GM18868 (cell line): Measurements from ENCODE around the gene SMARCD3.
A peak's percentile ranks its signal among the peaks of the same experiment; 100 is the strongest.

Experiments
- ATAC-seq: cut with Tn5 transposase; IDR thresholded peaks from one replicate; pipeline ENCODE4 v1.9.1; 2021; ENCODE audit warnings: mild to moderate bottlenecking, moderate library complexity; ENCODE audit not compliant: unreplicated experiment

Gene SMARCD3

DNA sequence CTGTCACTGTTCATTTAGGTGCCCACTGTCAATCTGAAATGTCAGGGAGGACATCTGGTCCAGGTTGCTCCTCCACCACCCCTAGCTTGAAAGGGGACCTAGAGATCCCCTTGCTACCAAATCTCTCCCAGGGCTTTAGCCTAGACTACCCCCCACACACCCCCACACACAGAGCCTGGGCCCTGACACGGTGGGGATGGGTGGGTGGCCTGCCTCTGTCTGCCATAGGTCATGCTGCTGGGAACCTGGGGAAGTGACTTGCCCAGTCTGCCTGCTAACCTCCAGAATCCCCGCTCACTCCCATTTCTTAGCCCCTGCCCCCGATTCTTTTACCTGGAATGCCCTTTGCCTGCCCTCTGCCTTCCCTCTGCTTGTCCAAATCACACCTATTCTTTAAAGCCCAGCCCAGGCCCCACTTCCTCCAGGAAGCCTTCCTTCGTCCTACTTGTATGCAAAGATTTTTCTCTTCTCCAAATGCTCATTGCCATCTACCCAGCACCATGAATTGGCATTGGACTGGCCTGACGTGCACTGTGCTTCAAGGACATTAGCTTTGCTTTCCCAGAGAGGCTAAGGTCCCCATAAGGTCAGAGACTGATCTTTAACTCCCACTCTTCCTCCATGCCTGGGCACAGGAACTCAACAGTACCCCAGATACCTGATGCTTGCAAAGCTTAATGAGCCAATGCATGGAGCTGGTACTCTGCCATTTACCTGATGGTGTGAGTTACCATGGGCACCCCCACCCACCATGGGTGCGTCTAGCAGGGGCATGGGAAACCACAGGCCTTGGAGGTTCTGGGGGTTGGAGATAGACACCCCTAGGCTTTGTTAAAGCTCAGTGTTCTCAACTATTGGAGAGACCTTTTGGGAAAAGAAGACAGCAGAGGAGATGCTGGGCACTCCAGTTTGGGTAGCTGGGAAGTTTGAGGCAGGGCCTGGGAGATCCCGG is 2.0 kb upstream of the SMARCD3 start:
- no peak for ATAC-seq

DNA sequence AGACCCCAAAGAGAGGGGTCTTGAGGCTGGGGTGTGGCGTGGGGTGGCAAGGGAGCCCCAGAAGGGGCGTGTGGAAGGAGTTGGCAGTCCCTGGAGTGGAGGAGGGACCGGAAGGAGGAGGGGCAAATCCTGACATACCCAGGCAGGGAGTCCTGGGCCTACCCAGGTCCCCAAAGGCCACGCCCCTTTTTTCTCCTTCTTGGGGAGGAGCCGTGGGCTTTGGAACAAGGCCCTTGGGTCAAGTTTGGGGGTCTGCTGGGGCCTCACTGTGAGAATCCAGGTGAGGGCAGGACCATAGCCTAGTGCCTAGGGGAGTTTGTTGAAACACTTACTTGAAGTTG is 1.2 kb upstream of the SMARCD3 start:
- no peak for ATAC-seq

DNA sequence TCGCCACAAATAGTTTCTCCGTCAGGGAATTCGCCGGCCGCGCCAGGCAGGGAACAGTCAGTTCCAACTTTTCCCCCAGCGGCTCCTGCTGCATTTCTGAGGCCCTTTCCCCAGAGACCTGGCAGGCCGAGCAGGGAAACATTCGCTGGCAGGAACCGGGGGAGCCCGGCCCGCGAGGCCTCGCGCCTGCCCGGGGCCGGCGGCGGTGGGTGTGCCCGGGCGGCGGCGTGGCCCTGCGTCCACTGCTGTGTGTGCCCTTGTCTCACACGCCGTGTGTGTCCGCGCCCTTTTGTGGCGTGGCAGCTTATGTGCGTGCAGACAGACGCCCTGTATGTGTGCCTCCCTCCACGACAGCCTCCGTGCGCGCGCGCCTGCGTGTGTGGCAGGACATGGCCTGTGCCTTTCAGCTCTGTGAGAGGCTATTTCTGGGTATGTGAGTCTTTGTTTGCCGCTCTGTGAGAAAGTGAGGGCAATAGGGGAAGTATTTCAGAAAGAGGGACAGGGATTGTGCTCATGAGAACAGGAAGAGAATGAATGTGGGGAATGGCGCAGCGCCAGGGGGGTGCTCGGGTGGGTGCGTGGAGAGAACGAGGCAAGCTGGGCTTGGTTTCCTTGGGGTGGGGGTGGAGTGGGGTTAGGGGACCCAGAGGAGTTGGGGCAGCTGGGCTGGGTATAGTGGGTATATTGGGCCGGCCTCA is 689 bp upstream of the SMARCD3 start:
- no peak for ATAC-seq

DNA sequence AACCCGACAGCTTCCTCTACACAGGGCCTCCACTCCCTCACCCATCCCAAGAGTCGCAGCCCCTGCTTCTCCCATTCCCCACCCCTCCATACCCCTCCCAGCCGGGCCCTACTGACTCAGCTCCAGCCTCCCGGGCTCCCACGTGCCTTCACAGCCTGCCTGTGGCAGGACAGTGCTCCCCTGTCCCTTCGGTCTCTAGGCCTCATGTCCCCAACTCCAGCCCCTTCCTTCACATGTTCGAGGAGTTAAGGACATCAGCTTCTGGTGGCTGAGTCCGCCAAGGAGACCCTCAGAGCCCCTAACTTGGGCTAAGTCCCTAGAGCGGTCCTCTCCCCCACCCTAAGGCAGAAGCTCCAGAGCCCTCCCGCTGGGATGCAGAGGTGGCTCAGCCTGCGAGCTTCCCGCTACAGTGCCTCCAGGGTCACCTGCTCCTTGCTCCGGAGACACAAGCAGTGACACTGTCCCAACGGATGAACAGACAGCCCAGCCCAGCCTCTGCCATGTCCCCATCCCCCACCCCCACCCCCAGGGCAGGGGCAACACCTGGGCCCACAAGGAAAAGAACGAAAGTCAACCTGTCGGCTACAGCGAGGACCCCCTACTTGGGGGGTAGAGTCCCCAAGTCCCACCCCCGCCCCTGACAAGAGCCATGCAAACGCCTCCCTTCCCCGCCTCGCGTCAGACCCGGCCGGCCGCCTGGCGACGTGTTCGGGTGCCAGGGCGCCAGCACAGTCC is 716 bp downstream of the SMARCD3 start:
- ATAC-seq: no peak

DNA sequence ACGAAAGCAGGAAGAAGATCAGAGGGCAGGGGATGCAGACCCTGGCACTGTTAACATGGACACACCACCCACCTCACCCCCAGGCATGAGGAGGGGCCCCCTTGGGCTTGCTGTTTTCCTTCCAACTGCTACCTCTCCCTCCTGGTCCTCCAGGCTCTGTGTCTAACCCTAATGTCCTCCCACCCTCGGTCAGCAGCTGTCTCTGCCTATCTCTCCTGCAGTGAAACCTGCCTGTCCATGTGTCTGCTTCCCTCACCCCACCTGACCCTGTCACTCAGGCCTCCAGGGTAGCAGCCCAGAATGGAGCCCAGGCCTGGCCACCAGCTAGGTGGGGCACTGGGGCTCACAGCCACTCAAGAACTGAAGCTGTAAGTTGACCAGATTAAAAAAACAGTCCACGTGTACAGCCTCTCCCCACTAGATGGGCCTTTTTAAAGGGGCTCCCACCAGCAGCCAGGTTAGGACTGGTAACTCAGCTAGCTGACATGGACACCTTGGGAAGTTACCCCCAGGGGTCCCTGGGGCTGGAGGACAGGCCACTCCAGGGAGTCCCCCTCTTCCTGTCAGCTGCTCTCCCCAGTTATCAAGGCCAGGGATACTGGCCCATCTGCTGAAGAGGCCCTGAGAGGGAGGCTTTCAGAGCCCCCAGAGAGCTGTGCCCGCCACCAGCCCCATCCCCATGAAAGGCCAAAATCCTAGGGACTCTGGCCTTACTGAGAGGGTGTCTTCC is 1.5 kb downstream of the SMARCD3 start:
- no peak for ATAC-seq

DNA sequence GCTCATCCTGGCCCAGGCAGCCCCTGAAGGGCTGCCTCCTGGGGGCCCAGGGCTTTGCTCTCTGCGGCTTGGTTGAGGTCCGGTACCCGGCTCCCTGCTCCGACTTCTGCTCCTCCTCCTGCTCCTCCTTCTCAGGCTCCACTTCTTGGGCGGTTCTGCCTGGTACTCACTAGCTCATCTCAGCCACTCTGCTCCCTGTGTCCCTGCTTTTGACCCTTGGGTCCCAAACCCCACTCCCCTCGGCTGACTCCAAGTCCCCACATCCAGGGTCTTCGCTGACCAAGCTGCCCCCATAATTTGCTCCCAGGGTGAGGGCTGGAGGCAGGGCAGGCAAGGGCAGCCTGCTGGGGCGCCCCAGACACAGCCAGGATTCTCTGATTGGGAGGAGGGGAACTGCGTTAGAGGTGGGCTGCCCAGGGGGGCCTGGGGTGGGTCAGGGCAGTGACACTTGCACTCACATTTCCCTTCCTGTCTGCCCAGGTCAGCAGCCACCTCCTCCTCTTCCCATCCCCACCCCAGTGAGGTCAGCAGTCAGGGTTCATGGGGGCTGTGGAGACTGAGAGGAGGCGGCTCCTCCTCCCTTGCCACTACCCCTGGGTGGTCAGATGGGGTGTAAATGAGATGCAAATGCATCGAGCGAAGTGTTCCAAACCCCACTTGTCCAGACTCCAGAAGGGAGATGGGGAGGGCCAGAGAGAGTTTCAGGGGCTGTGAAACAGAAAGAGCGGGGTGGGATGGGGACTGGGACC is 2.2 kb downstream of the SMARCD3 start:
- ATAC-seq: no peak

DNA sequence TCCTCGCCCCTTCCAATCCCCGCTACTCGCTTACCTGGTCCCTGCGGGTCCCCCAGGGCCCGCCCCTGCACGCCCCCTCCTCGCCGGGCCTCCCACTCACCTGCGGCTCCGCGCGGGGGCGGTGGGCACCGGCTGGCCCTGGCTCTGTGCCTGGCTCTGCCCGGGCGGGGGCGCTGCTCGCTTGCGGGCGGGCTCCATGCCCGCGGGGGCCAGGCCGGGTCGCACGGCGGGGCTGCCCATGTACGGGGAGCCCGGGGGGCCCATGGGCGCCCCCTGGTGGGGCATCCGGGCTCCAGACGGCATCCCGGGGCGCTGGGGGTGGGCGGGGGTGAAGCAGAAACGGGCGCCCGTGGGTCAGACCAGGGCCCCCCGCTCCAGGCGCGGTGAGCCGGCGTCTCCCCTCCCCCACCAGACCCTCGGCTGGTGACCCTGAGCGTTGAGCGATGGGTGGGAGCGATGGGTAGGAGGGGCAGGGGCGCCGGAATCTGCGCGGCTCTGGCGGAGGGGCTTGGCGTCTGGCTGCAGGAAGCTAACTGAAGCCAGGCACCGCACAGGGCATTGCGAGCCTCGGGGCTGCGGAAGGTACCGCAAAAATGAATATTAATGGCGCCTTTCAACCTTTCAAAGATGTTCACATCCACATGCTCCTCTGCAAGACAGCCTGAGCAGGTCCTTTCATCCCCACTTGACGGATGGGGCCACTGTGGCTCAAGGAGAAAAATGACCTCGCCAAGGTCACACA is 3.0 kb downstream of the SMARCD3 start:
- peak; percentile 42 for ATAC-seq

DNA sequence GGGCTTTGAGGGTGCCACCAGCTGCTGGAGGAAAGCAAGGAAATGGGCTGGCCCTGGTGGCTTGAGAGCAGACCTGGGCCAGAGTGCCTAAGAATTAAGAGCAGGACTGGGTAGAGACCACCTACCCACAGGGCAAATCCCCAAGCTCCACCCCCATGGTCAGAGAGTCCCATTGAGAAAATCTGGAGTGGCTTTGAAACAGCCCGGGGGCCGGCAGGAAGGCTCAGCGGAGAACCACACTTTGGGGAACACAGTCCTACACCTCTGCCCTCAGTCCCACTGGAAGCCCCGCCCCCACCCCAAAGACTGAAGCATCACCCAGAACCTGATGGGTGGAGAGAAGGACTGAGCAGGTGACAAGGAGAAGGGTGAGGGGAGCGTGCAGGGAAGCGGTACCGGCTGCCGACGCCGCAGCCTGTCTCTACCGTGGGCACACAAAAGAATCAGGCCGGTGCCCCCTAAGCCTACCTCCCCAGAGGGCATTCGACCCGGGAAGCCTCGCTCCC is 3.6 kb downstream of the SMARCD3 start:
- no peak for ATAC-seq

DNA sequence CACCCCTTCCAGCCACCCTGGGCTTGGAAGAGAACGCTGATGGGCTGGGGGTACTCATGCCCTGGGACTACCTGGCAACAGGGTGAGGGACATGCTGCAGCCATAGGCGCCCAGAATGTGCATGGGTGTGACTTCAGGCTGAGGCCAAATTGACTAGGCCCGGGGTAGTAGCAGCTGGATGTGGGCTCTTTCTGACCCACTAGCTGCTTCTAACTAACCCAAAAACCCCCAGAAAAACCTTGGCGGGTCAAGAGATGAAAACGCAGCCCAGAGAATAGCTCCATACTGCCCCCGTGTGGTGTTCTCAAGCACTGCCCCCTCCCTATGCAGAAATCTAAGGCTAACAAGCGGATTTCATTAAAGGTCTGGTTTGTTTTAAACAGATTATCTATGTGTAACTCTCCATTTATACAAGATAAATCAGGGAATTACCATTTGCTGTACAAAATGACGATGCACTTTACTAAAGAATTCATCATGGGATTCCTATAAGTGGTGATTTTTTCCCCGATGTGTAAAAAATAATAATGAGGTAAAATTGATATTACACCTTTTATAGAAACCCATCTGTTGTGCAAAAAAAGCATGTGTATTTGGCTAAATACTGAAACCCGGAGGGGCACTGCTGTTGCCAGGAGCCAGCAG is 4.2 kb downstream of the SMARCD3 start:
- ATAC-seq: no peak

DNA sequence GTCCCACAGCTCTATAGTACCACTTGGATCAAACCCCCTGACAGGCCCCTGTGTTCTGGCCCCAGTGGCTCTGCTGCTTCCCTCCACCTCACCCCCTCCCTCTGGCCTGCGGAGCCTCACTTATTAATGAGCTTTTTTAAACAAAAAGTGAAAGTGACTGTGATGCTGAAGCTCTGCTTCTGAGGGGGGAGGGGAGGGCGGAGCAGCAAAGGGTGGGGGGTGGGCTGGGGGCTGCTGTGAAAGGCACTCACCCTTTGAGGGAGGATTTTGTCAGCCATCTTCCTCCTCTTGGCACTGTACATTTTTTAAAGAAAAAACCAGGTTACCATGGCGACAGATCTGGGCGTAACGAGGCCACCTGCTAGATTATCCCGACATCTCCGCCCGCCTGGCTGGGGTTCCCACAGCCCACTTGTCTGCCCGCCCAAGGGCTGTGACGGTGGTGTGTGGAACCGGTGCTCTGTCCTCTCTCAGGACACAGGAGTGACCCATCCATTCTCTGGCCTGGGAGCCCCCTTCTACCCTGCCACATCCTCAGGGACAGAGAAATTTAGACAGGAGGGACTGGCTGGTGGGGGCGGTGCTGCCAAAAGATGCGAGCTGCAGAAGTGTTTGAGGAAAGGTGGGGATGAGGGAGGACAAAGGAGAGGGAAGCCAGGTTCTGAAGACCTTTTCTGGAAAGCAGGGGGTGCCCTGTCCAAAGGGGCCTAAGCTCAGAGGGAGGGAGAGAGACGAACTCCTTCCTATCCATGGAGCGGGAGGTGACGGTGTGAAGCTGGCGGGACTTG is 4.9 kb downstream of the SMARCD3 start:
- ATAC-seq: no peak

DNA sequence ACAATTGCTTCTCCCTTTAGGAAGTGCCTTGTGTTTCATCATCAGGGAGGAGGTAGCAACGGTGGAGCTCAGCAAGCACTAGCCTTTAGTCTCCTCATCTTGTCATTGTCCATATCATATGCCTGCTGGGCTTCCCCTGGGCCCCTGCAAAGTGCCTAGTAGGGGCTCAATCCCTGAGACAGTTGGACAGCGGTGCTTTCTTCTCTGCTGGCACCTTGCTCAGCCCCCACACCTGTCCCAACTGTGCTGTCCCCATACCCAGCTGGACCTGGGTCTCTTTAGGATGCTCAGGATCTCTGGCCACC is 5.5 kb downstream of the SMARCD3 start:
- no peak for ATAC-seq

DNA sequence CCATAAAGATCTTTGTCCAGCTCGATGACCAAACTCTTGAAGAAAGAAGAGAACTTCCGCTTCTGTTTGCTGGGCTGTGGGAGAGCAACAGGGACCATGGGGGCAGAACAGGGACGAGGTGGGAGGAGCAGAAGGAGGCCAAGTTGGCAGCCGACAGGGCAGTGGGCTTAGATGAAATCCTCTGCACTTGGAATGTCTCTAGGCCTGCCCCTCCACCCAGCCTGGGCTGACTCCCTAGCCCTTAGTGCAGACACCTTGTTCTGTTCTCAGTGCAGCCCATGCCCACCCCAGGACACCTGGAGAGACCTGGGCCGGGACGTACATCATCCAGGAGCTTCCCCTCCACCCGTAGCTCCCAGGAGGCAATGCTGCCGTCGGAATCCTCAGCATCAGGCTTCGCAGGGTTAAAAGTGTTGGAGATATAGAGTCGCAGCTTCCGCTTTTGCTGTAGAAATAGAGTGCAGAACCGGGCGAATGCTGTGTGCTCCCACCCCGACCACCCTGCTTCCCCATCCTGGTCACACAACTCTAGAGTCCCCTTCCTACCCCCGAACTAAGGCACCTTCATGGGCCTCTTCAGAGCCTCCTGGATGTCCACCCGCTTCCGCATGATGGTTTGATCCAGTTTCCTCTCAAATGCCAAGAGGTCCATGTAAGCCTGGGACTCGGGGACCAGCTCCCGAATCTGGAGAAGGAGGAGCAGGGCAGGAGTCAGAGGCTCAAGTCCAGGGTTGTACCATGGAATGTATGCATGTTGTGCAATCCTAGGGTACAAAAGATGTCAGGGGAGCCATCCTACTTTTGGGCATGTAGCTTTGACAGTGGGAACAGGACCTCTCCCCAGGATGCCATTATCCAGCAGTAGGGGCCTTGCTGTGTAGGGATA is 6.1 kb downstream of the SMARCD3 start:
- no peak for ATAC-seq

DNA sequence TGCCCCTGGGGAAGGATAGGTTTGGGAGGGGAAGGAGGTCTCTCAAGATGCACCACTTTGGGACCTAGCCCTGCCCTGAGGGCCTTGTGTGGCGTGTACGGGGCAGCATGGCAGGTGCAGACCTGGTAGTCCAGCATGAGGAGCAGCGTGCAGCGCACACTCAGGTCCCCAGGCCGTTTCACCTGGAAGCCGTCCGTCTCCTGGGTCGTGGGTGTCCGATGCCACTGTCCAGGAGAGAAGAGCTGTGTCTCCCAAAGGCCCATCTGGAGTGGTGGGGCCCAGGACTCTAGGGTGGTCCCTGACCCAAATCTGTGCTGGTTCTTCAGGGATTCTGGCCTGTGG is 6.8 kb downstream of the SMARCD3 start:
- no peak for ATAC-seq

DNA sequence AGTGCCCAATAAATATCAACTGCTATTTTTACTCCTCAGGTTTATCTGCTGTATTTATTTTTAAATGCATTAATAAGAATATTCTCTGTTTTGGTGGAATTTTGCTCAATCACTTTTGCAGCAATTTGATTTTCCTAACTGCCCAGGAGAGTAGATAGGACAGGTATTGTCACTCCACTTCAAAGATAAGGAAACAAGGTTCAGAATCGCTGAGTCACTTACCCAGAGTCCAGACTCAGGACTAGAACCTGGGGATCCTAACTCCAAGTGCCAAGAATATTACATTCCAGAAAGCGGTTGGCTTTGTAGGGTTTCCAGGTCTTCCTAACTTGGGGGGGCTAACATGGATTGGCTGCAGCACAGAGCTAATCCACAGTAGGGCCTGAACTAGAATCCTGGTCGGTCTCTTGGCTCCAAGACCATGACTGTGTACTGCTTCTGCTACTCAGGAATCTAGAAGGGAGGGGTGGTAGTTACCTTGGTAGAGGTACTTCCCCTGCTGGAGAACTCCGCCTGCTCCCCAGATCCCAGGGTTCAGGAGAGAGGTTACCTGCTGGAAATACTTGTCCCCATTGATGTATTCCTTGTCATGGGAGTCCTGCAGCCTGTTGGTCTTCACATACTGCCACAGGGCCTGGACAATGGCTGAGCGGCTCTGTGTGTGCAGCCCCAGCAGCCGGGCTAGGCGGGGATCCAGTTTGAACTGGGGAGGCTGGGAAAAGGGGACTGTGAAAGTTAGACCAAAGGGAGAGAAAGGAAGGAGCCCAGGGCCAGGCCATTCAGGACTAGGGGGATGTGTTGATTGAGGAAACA is 7.3 kb downstream of the SMARCD3 start:
- ATAC-seq: no peak

DNA sequence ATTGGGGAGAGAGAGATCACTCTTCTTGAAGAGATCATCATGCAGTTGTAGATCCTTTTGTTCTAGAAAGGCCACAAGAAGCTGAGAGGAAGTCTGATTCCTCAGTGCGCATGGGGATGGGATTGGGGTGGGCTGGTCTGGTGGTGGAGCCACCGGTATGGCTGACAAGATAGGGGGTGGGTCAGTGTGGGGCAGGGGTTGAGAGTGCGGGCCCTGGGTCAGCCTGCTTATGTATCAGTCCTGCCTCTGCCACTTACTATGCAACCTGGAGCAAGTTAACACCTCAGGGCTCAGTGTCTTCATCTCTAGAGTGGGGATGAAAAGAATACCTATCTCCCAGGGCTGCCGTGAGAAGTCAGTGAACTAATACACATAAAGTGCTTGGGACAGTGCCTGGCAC is 8.0 kb downstream of the SMARCD3 start:
- no peak for ATAC-seq

DNA sequence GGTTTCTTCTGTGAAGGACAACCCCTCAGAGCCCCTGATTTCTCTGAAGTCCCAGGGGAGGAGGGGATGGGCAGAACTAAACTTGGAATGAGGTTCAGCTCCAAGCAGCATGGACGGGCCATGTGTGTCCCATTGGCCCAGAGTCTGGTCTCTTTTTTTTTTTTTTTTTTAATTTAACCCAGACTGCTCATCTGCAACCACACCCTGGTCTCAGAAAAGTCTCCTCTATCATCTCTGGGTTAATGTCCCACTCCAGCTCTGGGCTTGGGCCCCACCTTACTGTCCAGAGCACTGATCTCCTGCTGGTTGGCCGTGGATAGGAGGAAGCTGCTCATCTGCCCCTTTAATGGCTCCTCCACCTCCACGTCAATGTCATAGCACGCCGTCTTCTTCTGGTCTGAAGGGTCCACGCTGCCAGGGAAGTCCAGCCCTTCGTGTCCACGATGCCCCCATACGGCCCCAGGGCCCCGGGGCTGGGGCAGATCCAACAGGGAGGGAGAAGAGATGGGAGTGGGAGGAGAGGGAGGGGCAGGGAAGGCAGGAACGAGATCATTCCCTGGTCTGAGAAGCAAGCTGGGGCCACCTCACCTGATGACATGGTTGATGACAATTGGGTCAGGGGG is 8.5 kb downstream of the SMARCD3 start:
- no peak for ATAC-seq
